Occipital lobe (tissue), 2 donors: ENCODE measurements around the gene FTSJ1. TPM values are rescaled to one million over a fixed set of nuclear protein-coding genes. Genes with fewer than 3 reads are reported as not detected.

Source experiments
- DNase-seq: peaks from one replicate; lab custom pipeline; 2025; lab: John Stamatoyannopoulos, UW
- total RNA-seq: library from RNA; depleted of rRNA; stranded (reverse); fragments of >200 nt; gene quantifications from one replicate; pipeline ENCODE4 v1.2.3, GENCODE V29; 2014

The FTSJ1 gene
- total RNA-seq, 1 donor from 2014 or later: 36.3 TPM

DNA sequence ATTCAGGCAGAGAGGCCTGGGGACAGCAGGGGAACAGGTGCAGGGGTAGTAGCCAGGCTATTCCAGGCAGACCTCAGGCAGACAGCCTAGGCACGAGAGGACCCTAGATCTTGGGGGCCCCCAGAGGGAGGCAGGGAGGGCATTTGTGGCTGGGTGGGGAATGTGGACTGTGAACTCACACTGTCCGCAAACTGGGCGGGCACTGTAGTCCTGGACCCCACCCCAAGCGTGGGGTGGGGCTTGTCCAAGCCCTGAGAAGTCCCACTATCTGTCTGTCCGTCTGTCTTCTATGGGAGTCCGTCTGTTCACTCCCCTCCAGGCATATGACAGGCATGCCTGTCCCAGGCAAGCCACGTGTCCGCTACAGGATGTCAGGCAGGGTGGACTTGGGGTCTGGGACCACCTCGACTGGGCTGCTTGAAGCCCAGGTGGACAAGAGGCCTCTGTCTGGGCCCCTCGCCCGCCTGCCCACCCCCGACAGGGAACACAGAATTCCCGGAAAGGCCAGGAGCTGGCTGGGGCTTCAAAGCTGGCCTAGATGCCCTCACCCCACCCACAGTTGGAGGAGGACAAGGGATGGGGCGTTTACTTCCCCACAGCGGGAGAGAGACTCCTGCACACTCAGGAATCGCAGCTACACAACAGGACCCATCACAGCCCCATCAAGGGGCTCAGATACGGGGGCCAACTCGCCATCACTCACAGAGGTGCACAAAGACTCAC, 5.7 kb upstream of the FTSJ1 start, which contains the start of gene SLC38A5:
SLC38A5 (minus strand) TSS at position 151 of the 723 bp plus-strand sequence. CDS start 2,336 bp downstream, outside the sequence.
- DNase-seq: no peak

DNA sequence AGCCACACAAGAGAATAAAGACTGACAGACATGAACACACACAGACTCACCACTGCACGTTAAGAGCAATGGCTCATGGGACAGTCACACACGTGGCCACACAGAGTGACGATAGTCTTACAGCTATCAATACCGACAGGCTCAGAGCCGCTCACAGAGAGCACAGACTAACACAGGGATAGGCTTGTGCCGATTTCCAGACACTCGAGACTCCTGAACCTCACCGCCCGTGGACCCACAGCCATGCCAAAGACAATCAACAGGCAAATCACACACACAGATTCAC, 5.2 kb upstream of the FTSJ1 start:
- DNase-seq: no peak

DNA sequence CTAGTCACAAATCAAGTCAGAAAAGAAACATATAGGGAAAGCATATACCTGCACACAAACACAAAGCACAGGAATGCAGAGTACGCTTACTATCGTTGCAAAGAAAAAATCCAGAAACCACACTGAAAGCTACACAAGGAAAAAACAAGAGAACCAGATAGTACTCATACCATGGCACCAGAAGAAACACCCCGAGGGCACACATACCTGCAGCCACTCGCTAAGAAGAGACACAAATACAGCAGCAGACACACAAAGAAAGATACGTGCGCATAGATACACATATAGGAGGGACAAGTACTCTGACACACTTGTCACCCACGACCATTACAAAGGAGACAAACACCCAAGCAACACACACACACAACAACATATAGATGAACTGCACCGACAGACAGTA, 4.5 kb upstream of the FTSJ1 start:
- DNase-seq: no peak

DNA sequence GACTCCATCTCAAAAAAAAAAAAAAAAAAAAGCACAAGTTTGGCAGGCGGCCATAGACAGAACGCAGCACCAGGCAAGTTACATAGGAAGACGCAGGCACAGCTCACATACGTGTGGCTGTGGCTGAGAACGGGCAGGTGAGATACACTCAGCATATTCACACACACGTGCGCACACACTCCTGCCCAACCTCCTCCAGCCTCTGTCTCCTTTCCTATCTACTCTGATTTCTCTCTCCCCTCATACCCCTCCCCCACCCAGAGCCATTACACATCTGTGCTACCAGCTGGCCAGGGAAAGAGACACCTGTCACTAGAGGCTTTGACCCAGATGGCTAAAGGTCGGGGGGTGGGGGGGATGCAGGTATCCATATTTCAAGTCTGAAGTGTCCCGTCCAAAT, 3.8 kb upstream of the FTSJ1 start:
- DNase-seq: no peak

DNA sequence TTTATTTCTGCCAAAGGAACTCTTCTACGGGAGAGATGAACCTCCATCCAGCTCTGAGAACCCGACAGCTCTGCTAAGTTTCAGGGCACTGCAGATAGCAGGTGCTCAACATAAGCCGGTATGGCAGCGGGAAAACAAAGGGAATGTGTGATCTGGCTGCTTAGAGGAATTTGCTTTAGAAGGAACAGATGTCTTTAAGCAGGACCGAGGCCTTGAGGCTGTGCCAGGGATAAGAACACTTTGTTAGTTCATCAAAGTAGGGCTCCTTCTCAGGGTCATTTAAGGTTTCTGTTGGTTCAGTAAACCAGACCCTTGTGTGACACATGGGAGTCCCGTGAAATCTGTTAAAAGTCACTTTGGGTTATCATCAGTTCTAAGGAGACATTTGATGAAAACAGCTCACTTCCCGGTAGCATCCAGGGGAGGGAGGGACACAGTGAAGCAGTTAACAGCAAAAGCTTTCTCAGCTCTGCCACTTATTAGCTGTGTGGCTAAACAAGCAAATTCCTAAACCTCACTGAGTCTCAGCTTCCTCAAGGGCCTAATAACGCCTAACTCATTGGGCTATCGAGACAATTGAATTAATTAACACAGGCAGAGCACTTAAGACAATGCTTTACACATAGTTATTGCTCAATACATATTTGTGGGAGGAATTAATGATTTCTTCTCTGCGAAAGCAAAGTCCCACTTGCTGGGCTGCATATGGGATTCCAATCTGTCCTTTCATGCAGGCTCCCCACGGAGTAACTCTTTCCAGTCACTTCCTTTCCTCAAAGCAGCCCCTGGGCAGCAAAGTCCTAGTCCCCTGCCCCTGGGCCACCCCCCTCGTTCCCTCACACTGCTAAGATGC, 2.9 kb upstream of the FTSJ1 start:
- DNase-seq: no peak

DNA sequence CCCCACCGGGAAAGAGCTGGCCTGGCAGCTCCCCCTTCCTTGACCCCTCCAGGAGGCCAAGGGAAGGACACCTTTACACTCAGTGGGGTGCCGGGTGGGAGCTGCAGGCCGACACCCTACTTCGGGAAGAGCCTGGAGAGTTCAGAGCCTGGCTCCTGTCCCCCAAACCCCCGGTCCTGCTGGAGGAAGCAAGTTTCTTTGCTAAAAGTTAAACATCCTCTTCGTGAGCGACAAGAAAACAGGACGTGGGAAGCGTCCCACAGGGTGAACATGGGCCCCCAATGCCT, 2.4 kb upstream of the FTSJ1 start:
- DNase-seq: no peak

DNA sequence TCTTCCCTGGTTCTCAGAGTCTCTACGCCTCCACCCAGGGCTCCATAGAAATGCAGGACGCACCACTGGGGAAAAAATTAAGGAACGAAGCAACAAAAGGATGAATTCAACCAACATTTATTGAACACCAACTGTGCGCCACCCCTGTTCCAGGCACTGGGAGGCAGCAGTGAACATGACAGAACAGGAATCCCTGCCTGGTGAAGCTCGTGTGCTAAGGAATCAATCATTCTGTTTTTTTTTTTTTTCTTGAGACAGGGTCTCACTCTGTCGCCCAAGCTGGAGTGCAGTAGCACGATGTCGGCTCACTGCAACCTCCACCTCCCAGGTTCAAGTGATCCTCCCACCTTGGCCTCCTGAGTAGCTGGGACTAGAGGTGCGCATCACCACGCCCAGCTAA, 1.9 kb upstream of the FTSJ1 start:
- no peak for DNase-seq

DNA sequence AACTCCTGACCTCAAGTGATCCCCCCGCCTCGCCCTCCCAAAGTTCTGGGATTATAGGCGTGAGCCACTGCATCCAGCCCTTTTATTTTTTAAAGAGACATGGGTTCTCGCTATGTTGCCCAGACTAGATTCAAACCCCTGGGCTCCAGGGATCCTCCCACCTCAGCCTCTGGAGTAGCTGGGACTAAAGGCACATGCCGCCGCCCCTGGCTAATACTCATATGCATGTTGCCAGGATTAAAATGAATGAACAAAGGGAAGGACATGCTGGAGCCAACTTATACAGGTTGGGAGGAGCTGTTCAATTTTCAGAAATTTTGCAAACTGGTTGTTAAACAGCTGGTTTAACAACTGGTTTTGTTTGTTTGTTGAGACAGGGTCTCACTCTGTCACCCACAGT, 1.4 kb upstream of the FTSJ1 start:
- DNase-seq: no peak

DNA sequence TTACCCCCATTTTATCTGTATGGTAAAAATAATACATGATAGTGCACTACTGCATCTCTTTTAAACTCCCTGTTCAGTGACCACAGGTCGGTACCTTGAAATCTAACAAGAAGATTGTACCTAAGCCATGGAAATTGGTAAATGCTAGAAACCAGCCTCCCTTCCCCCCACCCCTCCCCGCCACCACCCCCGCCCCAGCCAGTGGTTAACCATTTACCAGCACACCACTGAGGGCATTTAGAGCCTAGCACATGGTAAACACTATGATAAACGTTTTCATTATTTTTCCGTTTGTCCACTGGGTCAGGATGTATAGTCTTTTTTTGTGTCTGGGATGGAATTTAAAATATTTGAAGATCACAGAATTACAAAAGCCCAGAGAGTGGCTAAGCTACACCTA, 703 bp upstream of the FTSJ1 start:
- no peak for DNase-seq

DNA sequence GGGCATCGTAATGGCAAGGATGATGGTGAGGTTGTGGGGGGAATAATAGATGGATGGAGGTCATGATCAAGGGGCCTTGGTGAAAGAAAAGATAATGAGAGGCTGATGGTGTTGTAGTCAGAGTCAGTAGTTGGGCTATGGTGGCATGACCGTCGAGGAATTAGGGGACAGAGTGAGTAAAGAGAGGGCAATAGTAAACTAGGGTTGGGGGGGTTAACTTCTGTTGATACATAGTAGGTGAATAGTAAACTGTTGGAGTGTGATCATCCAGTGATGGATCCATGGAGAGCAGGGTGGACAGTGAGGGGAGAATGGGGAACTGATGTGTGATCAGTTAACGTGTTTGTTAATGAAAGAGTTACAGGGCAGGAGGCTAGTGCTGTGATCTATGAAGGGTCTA, 920 bp downstream of the FTSJ1 start:
- no peak for DNase-seq

DNA sequence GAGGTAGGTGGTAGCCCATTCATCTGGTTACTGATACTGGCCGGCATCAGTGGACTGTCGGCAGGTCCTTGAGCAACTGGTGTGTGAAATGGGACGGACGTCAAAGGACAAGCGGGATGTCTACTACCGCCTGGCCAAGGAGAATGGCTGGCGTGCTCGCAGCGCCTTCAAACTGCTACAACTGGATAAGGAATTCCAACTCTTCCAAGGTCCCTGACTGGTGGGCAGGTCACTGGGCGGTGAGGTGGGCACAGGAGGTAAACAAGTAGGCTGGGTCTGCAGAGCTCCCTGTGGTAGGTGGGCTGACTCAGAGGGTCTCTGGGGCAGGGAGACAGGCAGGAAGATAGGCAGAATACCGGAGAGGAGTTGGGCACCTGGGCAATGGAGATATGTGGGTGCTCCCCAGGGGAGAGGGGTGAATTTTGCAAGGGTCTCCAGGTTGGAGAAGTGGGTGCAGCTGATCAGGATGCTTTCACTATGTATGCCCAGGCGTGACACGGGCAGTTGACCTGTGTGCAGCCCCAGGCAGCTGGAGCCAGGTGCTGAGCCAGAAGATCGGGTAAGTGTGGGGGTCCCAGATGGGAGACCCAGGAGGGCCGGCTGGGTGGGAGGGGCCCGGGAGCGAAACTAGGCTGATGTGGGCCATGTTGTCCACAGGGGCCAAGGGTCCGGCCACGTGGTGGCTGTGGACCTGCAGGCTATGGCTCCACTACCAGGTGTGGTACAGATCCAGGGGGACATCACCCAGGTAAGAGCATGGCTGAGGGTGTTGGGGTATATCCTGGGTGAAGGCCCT, 2.2 kb downstream of the FTSJ1 start:
- DNase-seq: no peak

DNA sequence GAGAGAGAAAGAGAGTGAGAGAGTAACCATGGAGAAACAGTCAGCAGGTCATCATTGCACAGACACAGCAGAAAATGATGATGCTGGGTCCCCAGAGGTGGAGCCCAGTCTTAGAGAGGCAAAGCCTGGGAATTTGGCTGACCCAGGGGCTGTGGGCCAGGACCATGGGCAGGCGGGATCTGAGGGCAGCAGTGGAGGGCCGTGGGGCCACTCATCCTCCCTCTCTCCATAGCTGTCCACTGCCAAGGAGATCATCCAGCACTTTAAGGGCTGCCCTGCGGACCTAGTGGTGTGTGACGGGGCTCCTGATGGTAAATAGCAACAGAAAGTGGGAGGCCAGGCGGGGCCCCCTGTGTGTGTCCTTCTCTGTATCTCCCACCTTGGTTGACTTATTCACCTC, 2.8 kb downstream of the FTSJ1 start:
- DNase-seq: no peak

DNA sequence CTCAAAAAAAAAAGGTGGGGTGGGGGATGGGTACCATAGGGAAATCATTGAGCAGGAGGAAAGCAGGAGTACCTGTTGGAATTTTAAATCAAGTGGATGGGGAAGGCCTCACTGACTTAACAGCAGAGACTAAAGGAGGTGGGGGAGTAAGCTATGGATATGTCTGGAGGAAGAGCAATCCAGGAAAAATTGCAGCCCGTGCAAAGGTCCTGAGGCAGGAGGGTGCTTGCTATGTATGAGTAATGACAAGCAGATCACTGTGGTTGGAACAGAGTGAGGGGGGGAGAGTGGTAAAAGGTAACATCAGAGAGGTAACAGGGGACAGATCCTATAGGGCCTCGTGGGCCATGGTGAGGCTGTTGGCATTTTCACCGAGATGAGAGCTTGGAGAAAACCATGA, 4.1 kb downstream of the FTSJ1 start:
- DNase-seq: no peak

DNA sequence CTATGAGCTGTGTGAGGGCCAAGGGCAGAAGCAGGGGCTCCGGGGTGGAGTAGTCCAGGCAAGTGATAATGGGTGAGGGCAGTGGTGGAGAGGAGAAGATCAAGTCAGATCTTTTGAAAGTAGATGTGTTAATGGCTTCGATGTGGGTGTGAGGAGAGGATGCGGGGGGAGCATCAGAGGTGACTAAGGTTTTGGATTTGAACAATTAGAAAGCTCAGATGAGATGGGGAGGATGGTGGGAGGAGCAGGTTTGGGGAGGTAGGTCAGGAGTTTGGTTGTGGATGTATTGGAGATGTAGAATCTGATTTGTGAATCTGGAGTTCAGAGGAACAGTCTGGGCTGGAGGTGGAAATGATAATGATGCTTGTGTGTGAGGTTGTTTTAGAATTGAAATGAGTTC, 4.6 kb downstream of the FTSJ1 start:
- DNase-seq: no peak

DNA sequence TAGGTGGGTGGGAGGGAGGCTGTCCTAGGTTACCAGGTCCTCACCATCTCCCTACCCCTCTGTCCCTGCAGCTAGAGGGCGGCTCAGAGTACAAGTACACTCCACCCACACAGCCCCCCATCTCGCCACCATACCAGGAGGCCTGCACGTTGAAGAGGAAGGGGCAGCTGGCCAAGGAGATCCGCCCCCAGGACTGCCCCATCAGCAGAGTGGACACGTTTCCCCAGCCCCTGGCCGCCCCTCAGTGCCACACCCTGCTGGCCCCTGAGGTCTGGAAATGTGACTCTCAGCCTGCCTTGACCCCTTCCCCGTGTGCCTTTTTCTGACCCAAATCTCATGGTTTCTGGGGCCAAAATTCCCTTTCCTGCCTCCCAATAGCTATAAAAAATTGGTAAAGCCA, 6.5 kb downstream of the FTSJ1 start:
- no peak for DNase-seq

DNA sequence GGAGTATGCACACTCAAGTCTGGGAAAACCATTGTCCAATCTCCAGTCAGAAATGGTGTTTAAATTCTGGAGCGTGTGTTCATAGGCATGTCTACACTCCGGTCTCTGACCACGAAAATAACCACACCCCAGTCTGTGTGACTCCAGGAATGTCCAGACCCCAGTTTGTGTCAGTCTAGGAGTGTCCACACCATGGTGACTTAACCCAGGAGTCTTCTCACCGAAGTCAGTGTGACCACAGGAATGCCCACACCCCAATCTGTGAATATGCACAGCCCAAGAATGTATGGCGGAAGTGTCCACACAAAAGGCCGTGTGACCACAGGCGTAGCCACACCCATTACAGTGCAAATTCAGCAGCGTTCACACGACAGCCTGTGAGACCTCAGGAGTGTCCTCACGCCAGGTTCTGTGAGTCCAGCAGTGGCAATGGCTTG, 11.4 kb downstream of the FTSJ1 start:
- DNase-seq: no peak

DNA sequence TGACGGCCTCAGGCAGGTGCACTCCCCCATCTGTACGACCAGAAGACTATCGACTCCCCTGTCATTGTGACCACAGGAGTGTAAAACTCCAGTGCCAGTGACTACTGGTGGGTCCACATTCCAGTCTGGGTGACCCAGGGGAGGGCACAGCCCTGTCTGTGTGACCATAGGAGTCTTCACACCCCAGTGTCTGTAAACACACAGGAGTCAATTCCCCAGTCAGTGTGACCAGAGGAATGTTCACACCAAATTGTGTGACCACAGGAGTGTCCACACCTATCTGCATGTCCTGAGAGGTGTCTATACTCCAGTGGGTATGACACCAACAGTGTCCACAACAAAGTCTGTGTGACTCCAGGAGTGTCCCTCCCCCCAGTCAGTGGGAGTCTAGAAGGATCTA, 12.0 kb downstream of the FTSJ1 start:
- no peak for DNase-seq

DNA sequence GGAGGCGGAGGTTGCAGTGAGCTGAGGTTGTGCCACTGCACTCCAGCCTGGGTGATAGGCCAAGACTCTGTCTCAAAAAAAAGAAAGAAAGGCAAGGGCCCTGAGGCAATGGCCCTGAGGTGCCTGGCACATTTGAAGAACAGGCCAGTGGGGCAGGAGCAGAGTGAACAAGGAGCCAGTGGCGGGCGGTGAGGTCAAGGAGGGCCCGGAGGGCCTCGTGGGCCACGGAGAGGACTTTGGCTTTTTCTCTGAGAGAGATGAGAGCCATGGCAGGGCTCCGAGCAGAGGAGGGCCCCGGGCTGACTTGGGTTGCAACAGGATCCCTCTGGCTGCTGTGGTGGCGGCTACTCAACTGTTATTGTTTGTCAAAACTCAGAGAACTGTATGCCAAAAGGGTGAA, 13.3 kb downstream of the FTSJ1 start:
- no peak for DNase-seq

DNA sequence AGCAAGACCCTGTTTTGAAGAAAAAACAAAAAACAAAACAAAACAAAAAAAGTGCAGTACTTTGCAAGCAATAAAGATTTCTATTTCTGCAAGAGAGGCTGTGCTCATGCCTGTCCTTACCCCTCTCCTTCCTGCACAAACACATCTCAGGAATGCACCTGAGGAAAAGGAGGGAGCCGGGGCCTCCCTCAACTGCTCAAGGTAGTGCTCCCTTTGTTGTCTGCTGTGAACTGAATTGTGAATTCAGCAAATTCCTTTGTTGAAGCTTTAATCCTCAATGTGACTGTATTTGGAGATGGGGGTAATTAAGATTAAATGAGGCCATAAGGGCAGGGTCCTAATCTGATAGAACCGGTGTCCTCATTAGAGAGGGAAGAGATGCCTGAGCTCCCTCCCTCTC, 13.9 kb downstream of the FTSJ1 start:
- no peak for DNase-seq

DNA sequence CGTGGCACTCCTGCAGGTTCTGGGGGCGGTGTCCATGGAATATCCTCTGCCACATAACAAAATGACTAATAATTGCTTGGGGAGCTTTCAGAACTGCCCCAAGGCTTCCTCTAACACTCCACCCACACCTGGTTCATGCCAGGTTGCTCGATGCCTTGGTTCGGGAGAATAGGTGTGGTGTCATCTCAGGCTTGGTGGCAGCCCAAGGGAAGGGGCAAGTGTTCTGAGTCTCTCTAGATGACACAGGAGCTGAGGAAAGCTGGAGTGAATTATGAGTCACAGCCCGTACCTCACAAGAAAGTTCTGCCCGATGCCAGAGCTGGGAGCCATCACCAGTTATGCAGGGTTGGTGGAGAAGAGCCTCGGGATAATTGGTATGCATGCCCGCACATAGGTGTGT, 14.7 kb downstream of the FTSJ1 start:
- no peak for DNase-seq

DNA sequence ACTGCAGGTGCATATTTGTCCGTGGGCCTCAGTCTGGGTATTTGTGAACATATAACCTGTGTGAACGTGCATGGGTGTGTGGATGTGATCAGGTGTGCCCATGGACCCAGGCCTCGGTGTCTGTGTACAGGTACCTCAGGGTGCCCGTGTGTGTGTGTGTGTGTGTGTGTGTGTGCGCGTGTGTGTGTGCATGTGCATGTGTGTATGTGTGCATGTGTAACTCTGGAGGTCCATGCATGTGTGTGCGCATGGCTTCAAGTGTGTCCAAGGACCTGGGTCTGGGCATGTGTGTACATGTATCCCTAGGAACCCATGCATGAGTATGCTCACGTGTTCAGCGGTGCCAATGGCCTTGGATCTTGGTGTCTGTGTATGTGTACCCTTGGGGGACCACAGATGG, 15.8 kb downstream of the FTSJ1 start:
- DNase-seq: no peak

DNA sequence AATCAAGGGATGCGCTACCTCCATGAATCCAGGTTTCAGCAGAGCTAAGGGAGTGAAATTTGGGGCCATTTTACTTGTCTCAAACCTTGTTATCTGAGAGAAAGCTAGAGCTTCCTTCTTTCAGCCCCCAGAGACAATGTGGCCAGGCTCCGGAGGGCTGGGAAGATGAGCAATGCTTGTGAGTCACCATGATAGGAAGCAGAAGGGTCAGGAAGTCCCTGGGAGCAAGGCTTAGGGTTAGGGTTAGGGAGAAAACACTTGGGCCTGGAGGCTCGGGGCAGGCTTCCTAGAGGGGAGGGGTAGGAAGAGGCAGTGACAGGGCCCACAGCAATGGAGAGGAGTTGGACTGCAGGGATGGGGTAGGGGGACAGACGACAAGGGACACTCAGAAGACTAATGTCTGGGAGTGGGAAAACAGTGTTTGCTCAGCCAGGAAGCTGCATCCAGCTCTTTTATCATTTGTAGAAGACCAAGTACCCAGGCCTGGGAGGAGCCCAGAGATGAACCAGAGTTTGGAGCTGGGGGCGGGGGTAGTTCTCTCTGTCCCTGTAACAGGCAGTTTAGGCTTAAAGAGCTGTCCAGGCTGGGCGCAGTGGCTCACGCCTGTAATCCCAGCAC, 16.4 kb downstream of the FTSJ1 start:
- DNase-seq: no peak
